ENCODE measurements around the gene MICAL2. TPM values are rescaled to one million over a fixed set of nuclear protein-coding genes. Genes with fewer than 3 reads are reported as not detected.

The MICAL2 gene
- total RNA-seq, 1 experiment from 2014 or later: 247 TPM

DNA sequence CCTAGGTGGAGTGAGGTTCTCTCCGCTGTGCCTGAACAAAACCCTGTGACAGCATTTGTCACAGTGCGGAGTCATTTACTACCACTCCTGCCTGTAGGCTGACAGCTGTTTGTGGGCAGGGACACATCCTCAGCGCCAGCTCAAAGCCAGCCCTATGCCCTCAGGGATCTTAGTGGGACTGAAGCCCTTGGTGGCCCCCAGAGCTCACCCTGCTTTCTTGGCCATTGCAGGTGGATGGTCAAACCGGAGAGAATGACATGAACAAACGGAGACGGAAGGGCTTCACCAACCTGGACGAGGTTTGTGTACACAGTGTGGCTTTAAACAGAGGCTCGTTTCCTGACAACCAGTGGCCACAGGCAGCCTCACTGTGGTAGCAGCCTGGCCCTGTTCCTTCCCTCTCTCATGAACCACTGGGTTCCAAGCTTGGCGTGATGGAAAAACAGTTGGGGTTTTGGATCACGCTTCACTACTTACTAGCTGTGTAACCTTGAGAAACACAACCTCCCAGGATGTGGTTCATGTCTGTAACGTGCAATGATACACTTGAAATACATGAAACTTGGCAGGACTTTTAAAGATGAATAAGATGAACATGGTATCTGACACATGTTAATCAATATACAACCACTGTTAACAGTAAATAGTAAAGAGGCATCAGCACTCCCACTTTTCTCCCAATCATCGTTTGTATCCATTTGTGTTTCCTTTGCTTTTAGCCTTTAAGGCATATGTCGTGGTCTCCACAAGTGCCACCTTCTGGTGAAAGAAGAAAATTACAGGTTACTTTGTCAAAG, 125.8 kb downstream of the MICAL2 start:
- peaks cover 68% of the 10 kb centered on the region for H3K4me1 ChIP-seq
- H3K27ac Mint-ChIP-seq (ENCODE audit: unreplicated experiment): peak overlapping the region; percentile 75
- H3K4me3 ChIP-seq (ENCODE audit: low read depth, low read length): no peak overlapping the region
- ChIA-PET POLR2A (no interaction called here), CTCF (interaction anchor here (0.6 to 2.5 kb wide), 19 partner anchors 12 to 189 kb away, joined by 3 to 13 read pairs (median 4); no protein-coding TSS in a partner anchor)
- no peaks in the 10 kb centered on the region for H3K27me3 Mint-ChIP-seq (ENCODE audit: insufficient read depth, unreplicated experiment)
- no peaks in the 10 kb centered on the region for H3K9me3 ChIP-seq
- H3K36me3 ChIP-seq (ENCODE audit: control insufficient read depth, insufficient read depth, low read length): 0 out of 2 replicates have a peak, but pooled peaks cover 6% of the 10 kb centered on the region
- TF ChIP-seq, protein P1, sequence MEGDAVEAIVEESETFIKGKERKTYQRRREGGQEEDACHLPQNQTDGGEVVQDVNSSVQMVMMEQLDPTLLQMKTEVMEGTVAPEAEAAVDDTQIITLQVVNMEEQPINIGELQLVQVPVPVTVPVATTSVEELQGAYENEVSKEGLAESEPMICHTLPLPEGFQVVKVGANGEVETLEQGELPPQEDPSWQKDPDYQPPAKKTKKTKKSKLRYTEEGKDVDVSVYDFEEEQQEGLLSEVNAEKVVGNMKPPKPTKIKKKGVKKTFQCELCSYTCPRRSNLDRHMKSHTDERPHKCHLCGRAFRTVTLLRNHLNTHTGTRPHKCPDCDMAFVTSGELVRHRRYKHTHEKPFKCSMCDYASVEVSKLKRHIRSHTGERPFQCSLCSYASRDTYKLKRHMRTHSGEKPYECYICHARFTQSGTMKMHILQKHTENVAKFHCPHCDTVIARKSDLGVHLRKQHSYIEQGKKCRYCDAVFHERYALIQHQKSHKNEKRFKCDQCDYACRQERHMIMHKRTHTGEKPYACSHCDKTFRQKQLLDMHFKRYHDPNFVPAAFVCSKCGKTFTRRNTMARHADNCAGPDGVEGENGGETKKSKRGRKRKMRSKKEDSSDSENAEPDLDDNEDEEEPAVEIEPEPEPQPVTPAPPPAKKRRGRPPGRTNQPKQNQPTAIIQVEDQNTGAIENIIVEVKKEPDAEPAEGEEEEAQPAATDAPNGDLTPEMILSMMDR (IDR thresholded peaks at IDR 0.05; ENCODE audit: insufficient read depth in 1 of 2, low read depth in 1 of 2, low read length in 1 of 2, severe bottlenecking in 1 of 2, unreplicated experiment in 1 of 2): peak; percentile 62 to 70
- peaks cover 48% of the 10 kb centered on the region for H3K4me1 Mint-ChIP-seq (ENCODE audit: low read depth, unreplicated experiment)
- no peaks in the 10 kb centered on the region for H3K27me3 ChIP-seq (replicated peaks; ENCODE audit: control insufficient read depth, insufficient read depth, low read length)
- peaks cover 94% of the 10 kb centered on the region for H3K36me3 Mint-ChIP-seq (ENCODE audit: insufficient read depth, unreplicated experiment)
- intact Hi-C loops (cut with micrococcal nuclease; ENCODE audit: unreplicated experiment): loop anchor here (1.0 to 2.0 kb wide), 4 partner anchors 47 to 189 kb away; no protein-coding TSS in a partner anchor
- no peaks in the 10 kb centered on the region for H3K9me3 Mint-ChIP-seq (ENCODE audit: unreplicated experiment)
- DNase-seq: peak in 1 of 2 experiments; percentile 68
- no TSS peak for BruUV-seq (replicated peaks)
- no peak overlapping the region for H3K4me3 Mint-ChIP-seq (ENCODE audit: unreplicated experiment)

GRCh38 chr11:12236744-12237101, 126.3 kb downstream of the MICAL2 start:
- ChIA-PET POLR2A (no interaction called here), CTCF (interaction anchor here (0.6 to 2.5 kb wide), 8 partner anchors 13 to 189 kb away, joined by 3 to 13 read pairs (median 4); no protein-coding TSS in a partner anchor)
- no TSS peak for BruUV-seq (replicated peaks)
- Mint-ChIP-seq H3K27me3 (ENCODE audit: insufficient read depth, unreplicated experiment) (no peaks in the 10 kb centered on the region), H3K36me3 (ENCODE audit: insufficient read depth, unreplicated experiment) (peaks cover 94% of the 10 kb centered on the region), H3K4me3 (ENCODE audit: unreplicated experiment) (no peak overlapping the region), H3K27ac (ENCODE audit: unreplicated experiment) (peak overlapping the region; percentile 75), H3K9me3 (ENCODE audit: unreplicated experiment) (no peaks in the 10 kb centered on the region), H3K4me1 (ENCODE audit: low read depth, unreplicated experiment) (peaks cover 45% of the 10 kb centered on the region)
- Histone ChIP-seq H3K27me3 (replicated peaks; ENCODE audit: control insufficient read depth, insufficient read depth, low read length) (no peaks in the 10 kb centered on the region), H3K36me3 (ENCODE audit: control insufficient read depth, insufficient read depth, low read length) (0 out of 2 replicates have a peak, but pooled peaks cover 6% of the 10 kb centered on the region), H3K9me3 (no peaks in the 10 kb centered on the region), H3K4me3 (ENCODE audit: low read depth, low read length) (no peak overlapping the region), H3K4me1 (peaks cover 63% of the 10 kb centered on the region)
- DNase-seq: no peak
- TF ChIP-seq, protein P1 (IDR thresholded peaks at IDR 0.05; ENCODE audit: insufficient read depth in 1 of 2, low read depth in 1 of 2, low read length in 1 of 2, severe bottlenecking in 1 of 2, unreplicated experiment in 1 of 2): no peak
- intact Hi-C loops (cut with micrococcal nuclease; ENCODE audit: unreplicated experiment): loop anchor here (1.0 to 2.0 kb wide), 3 partner anchors 46 to 189 kb away; no protein-coding TSS in a partner anchor

DNA sequence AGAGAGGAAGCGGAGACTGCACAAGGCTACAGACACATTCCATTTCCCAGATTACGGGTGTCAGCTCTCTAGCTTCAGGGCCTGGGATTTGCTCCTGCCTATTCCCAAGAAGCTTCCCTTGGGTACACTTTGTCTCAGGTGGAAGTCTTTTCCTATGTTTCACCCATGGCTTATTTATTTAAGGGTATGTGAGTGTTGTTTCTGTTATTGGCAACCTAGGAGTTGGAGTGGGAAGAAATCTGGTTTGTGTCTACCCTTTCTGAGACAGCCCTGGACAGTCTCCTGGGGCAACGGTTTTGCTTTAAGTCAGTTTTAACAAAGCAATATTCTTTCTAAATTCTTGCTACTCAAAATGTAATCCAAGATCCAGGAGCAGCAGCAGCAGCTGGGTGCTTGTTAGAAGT, 127.0 kb downstream of the MICAL2 start:
- Mint-ChIP-seq H3K4me1 (ENCODE audit: low read depth, unreplicated experiment) (peaks cover 43% of the 10 kb centered on the region), H3K27ac (ENCODE audit: unreplicated experiment) (peak overlapping the region; percentile 75), H3K27me3 (ENCODE audit: insufficient read depth, unreplicated experiment) (no peaks in the 10 kb centered on the region), H3K9me3 (ENCODE audit: unreplicated experiment) (no peaks in the 10 kb centered on the region), H3K36me3 (ENCODE audit: insufficient read depth, unreplicated experiment) (peaks cover 94% of the 10 kb centered on the region), H3K4me3 (ENCODE audit: unreplicated experiment) (no peak overlapping the region)
- Histone ChIP-seq H3K9me3 (no peaks in the 10 kb centered on the region), H3K27me3 (replicated peaks; ENCODE audit: control insufficient read depth, insufficient read depth, low read length) (no peaks in the 10 kb centered on the region), H3K4me3 (ENCODE audit: low read depth, low read length) (no peak overlapping the region), H3K4me1 (peaks cover 56% of the 10 kb centered on the region), H3K36me3 (ENCODE audit: control insufficient read depth, insufficient read depth, low read length) (0 out of 2 replicates have a peak, but pooled peaks cover 6% of the 10 kb centered on the region)
- POLR2A ChIA-PET: no interaction called here
- no peak for DNase-seq
- TF ChIP-seq, protein P1 (IDR thresholded peaks at IDR 0.05; ENCODE audit: insufficient read depth in 1 of 2, low read depth in 1 of 2, low read length in 1 of 2, severe bottlenecking in 1 of 2, unreplicated experiment in 1 of 2): no peak
- BruUV-seq (replicated peaks): no TSS peak
- intact Hi-C loops (cut with micrococcal nuclease; ENCODE audit: unreplicated experiment): loop anchor here (2.0 kb wide), 1 partner anchor 45 kb away; no protein-coding TSS in a partner anchor
- CTCF ChIA-PET: interaction anchor here (0.6 to 2.5 kb wide), 6 partner anchors 44 to 190 kb away, joined by 3 to 10 read pairs (median 4); no protein-coding TSS in a partner anchor

All from Caco-2 (cell line).